CD8-positive, alpha-beta memory T cell (primary cell): ENCODE results near the gene TMEM131. TPM values are rescaled to one million over a fixed set of nuclear protein-coding genes. Genes with fewer than 3 reads are reported as not detected.

ENCODE experiments used
- CTCF ChIA-PET: fragments of 350-600 bp; sonication (Branson Sonifier 250); formaldehyde crosslinking; loops from one replicate; lab custom pipeline; 2021; ENCODE audit warnings: antibody characterized with exemption; lab: Charles Lee
- POLR2A ChIA-PET: fragments of 350-600 bp; sonication (Branson Sonifier 250); formaldehyde crosslinking; loops from one replicate; lab custom pipeline; 2021; ENCODE audit warnings: antibody characterized with exemption; lab: Charles Lee
- DNase-seq, 5 donors: peaks; one replicate each; pipeline versions ENCODE4 v3.0.0 to v3.0.0-alpha.2; 2020 to 2022; ENCODE audit warnings: mixed read lengths in 1 of 5
- H3K27ac ChIP-seq: one replicate; pipeline ENCODE4 v1.7.0; 2013; ENCODE audit warnings: low read depth, mild to moderate bottlenecking, low read length, moderate library complexity
- H3K27me3 ChIP-seq: 2 replicates; pipeline ENCODE4 v1.7.0; 2013; ENCODE audit warnings: low read length, mild to moderate bottlenecking; ENCODE audit not compliant: insufficient read depth, poor library complexity, severe bottlenecking
- H3K36me3 ChIP-seq: 2 replicates; pipeline ENCODE4 v1.7.0; 2013; ENCODE audit warnings: mild to moderate bottlenecking, low read length, moderate library complexity; ENCODE audit not compliant: insufficient read depth
- H3K4me1 ChIP-seq: 2 replicates; pipeline ENCODE4 v1.7.0; 2013; ENCODE audit warnings: mild to moderate bottlenecking, low read length, moderate library complexity; ENCODE audit not compliant: insufficient read depth
- H3K4me3 ChIP-seq: 2 replicates; pipeline ENCODE4 v1.7.0; 2013; ENCODE audit warnings: mild to moderate bottlenecking, low read length
- H3K9me3 ChIP-seq: 2 replicates; pipeline ENCODE4 v1.7.0; 2013; ENCODE audit warnings: mild to moderate bottlenecking, low read length
- H3K27ac Mint-ChIP-seq, 8 donors: one replicate each; pipeline ENCODE4 v1.8.0; 2020 to 2021; ENCODE audit warnings: mixed read lengths in 8 of 8, mild to moderate bottlenecking in 6 of 8, inconsistent platforms in 3 of 8, moderate library complexity in 3 of 8
- H3K27me3 Mint-ChIP-seq, 2 donors: one replicate each; pipeline ENCODE4 v1.8.0; 2020 to 2021; ENCODE audit warnings: mixed read lengths in 2 of 2, mild to moderate bottlenecking in 1 of 2, moderate library complexity in 1 of 2
- H3K36me3 Mint-ChIP-seq, 3 donors: one replicate each; pipeline ENCODE4 v1.8.0; 2020 to 2021; ENCODE audit warnings: mixed read lengths in 3 of 3, inconsistent platforms in 1 of 3, mild to moderate bottlenecking in 1 of 3
- H3K4me1 Mint-ChIP-seq, 3 donors: one replicate each; pipeline ENCODE4 v1.8.0; 2020 to 2021; ENCODE audit warnings: mixed read lengths in 3 of 3, inconsistent platforms in 1 of 3, mild to moderate bottlenecking in 1 of 3
- H3K4me3 Mint-ChIP-seq, 7 donors: one replicate each; pipeline ENCODE4 v1.8.0; 2020 to 2021; ENCODE audit warnings: mixed read lengths in 7 of 7, mild to moderate bottlenecking in 6 of 7, moderate library complexity in 4 of 7, inconsistent platforms in 2 of 7
- H3K9me3 Mint-ChIP-seq, 5 donors: one replicate each; pipeline ENCODE4 v1.8.0; 2020 to 2022; ENCODE audit warnings: mixed read lengths in 5 of 5, mild to moderate bottlenecking in 3 of 5, moderate library complexity in 2 of 5, inconsistent platforms in 1 of 5
- polyA plus RNA-seq: library from polyadenylated mRNA; unstranded; fragments of 300-500 nt; fragmentation: Illumina TruSeq; gene quantifications from one replicate; pipeline ENCODE4 v1.2.3, GENCODE V29; 2021
- total RNA-seq, 2 experiments: library from RNA; stranded (reverse); gene quantifications; one replicate each; pipeline ENCODE4 v1.2.3, GENCODE V29; 2021

TMEM131 gene
- total and polyA plus RNA-seq, 3 experiments from 2014 or later, result 14.4 to 35.4 (median 34.7) TPM

DNA sequence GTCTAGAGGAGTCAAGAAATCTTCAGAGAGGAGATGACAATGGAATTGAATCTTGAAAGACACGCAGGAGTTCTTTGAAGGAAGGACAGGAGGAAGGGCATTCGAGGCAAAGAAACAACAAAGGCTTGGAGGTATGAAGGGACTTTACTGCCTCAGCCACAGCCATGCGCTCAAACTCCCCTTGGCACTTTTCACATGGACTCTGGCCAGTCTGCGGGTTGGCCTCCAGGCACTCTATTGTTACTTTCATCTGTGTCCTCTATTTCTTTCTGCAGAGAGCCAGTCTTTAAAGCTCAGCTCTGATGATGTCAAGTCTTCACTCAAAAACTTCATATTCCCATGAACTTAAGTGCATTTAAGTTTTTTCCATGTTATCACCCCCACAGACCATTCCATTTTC, 186.9 kb downstream of the TMEM131 start:
- Histone ChIP-seq H3K27me3 (no peaks in the 10 kb centered on the region), H3K4me3 (no peak overlapping the region)

DNA sequence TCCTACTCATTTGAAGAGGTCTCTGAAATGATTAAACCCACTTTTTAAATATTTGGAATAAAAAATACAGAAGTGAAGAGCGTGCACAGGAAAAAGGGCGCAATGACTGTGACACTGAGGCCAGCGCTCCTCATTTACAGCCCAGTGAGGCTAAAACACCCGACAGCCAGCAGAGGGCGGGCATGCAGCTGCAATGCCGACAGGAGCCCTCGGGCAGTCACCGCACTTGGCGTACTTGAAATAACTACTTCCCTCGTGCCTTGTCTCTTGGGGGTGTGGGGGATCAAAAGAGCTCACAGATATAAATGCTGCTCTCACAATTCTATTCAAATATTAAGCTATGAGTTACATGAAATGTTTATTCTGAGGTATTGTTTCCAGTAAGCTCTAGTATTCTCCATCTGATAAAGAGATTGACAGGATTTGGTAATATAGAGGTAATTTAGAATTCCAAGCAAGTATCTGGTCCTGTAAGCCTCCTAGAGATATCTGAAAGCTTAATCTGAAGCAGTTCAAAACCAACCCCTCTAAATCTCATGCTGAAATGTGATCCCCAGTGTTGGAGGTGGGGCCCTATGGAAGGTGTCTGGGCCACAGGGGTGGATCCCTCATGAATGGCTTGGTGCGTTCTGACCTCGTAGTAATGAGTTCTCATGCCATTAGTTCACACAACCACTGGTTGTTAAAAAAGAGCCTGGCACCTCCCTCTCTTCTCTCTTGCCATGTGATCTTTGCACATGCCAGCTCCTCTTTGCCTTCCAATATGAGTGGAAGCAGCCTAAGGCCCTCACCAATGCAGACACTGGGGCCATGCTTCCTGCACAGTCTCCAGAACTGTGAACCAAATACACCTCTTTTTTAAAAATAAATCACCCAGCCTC, 188.8 kb downstream of the TMEM131 start:
- Mint-ChIP-seq H3K4me1 (peaks cover 0 to 2% (median 0%) of the 10 kb centered on the region in 3 donors), H3K4me3 (no peak overlapping the region), H3K27me3 (no peaks in the 10 kb centered on the region), H3K27ac (peak overlapping the region in 2 of 8 donors; percentile 15 to 54), H3K9me3 (no peaks in the 10 kb centered on the region), H3K36me3 (peaks cover 0 to 52% (median 4%) of the 10 kb centered on the region in 3 donors)
- Histone ChIP-seq H3K4me3 (no peak overlapping the region), H3K27me3 (no peaks in the 10 kb centered on the region), H3K27ac (no peak overlapping the region), H3K4me1 (no peaks in the 10 kb centered on the region), H3K9me3 (no peaks in the 10 kb centered on the region), H3K36me3 (peaks cover 31% of the 10 kb centered on the region)
- CTCF ChIA-PET, result interaction anchor here (0.9 to 1.4 kb wide), 13 partner anchors 9 to 582 kb away, joined by 3 to 13 read pairs (median 4); no protein-coding TSS in a partner anchor
- DNase-seq, result peak; percentile 52 to 83 (median 60)
- POLR2A ChIA-PET, result interaction anchor here (0.6 kb wide), 1 partner anchor 1031 kb away, joined by 3 read pairs; no protein-coding TSS in a partner anchor

More for the DNA sequence above, 186.9 kb downstream of the TMEM131 start:
- CTCF ChIA-PET, result interaction anchor here (1.9 kb wide), 1 partner anchor 576 kb away, joined by 7 read pairs; no protein-coding TSS in a partner anchor
- Mint-ChIP-seq H3K4me3 (no peak overlapping the region), H3K36me3 (peaks cover 0 to 51% (median 6%) of the 10 kb centered on the region in 3 donors), H3K9me3 (no peaks in the 10 kb centered on the region), H3K27ac (no peak overlapping the region), H3K4me1 (peaks cover 0 to 2% (median 0%) of the 10 kb centered on the region in 3 donors), H3K27me3 (no peaks in the 10 kb centered on the region)
- Histone ChIP-seq H3K4me1 (no peaks in the 10 kb centered on the region), H3K36me3 (peaks cover 37% of the 10 kb centered on the region), H3K27ac (no peak overlapping the region), H3K9me3 (no peaks in the 10 kb centered on the region)
- POLR2A ChIA-PET, result no interaction called here
- DNase-seq, result no peak

DNA sequence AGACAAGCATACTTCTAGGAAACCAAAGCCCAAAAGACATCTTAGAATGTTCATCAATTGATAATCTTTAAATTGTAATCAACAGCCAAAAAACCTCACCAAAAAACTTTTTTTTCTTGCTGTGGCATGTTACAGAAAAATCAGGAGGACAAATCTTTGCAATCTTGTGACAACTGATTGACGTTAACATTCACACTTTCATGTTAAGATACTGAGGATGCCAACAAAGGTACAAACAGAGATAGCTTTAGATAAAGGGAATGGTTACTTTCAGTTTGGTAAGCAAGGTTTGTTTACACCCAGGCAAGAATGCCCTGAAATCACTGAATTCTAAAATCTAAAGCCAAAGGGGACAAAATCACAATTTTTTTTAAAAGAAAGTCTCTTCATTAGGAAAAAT, 190.0 kb downstream of the TMEM131 start:
- peaks cover 19% of the 10 kb centered on the region for H3K36me3 ChIP-seq
- peaks cover 0 to 51% (median 8%) of the 10 kb centered on the region in 3 donors for H3K36me3 Mint-ChIP-seq
- no peaks in the 10 kb centered on the region for H3K27me3 Mint-ChIP-seq
- H3K4me1 ChIP-seq, result no peaks in the 10 kb centered on the region
- no peaks in the 10 kb centered on the region for H3K27me3 ChIP-seq
- ChIA-PET POLR2A (no interaction called here), CTCF (interaction anchor here (1.3 to 1.4 kb wide), 2 partner anchors 12 to 570 kb away, joined by 3 to 4 read pairs; no protein-coding TSS in a partner anchor)
- no peak overlapping the region for H3K4me3 ChIP-seq
- no peaks in the 10 kb centered on the region for H3K9me3 Mint-ChIP-seq
- H3K27ac ChIP-seq, result no peak overlapping the region
- H3K4me1 Mint-ChIP-seq, result peaks cover 0 to 2% (median 0%) of the 10 kb centered on the region in 3 donors
- no peak overlapping the region for H3K4me3 Mint-ChIP-seq
- DNase-seq, result no peak
- no peak overlapping the region for H3K27ac Mint-ChIP-seq
- no peaks in the 10 kb centered on the region for H3K9me3 ChIP-seq

DNA sequence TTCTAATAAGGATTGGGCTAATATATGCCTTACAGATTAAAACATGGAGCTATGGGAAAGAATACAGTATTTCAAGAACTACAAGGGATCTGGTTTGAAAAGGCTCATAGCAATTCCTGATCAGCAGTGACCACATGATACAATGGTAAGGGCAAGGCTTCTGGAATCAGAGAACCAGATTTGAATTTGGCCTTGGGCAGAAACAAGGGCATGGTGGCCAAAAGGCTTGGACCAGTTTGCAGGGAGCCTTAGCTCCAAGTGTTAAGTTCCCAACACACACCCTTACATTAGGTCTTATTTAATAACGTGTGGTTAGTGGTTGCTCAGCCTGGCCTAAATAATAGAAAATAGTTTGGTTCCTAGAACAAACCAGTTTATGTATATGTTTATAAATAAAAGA, 194.7 kb downstream of the TMEM131 start:
- DNase-seq, result no peak
- Mint-ChIP-seq H3K4me1 (no peaks in the 10 kb centered on the region), H3K9me3 (no peaks in the 10 kb centered on the region), H3K27me3 (no peaks in the 10 kb centered on the region), H3K4me3 (no peak overlapping the region), H3K27ac (no peak overlapping the region), H3K36me3 (peaks cover 0 to 83% (median 15%) of the 10 kb centered on the region in 3 donors)
- no peaks in the 10 kb centered on the region for H3K9me3 ChIP-seq
- no peaks in the 10 kb centered on the region for H3K4me1 ChIP-seq
- no peaks in the 10 kb centered on the region for H3K27me3 ChIP-seq
- H3K4me3 ChIP-seq, result no peak overlapping the region
- H3K27ac ChIP-seq, result no peak overlapping the region
- peaks cover 17% of the 10 kb centered on the region for H3K36me3 ChIP-seq
- ChIA-PET CTCF (interaction anchor here (0.5 kb wide), 1 partner anchor 81 kb away, joined by 3 read pairs; no protein-coding TSS in a partner anchor), POLR2A (no interaction called here)

DNA sequence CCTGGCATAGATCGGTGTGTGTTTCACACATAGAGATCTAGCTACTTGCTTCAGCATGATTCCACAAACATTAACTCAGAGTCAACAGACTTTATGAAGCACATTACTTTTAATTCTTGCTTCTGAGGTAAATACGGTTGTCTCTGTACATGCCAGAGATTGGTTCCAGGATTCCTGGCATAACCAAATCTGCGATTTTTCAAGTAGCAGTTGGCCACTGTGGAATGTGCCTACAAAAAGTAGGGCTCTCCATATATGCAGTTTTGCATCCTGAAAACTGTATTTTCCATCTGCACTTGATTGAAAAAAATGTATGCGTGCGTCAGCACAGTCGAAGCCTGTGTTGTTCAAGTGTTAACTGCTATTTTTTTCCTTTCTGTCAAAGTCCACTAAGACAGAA, 197.3 kb downstream of the TMEM131 start:
- H3K4me1 ChIP-seq, result no peaks in the 10 kb centered on the region
- H3K9me3 Mint-ChIP-seq, result no peaks in the 10 kb centered on the region
- no peak for DNase-seq
- no peaks in the 10 kb centered on the region for H3K27me3 ChIP-seq
- no peak overlapping the region for H3K4me3 Mint-ChIP-seq
- POLR2A ChIA-PET, result interaction anchor here (0.6 kb wide), 1 partner anchor 804 kb away, joined by 6 read pairs; no protein-coding TSS in a partner anchor
- CTCF ChIA-PET, result no interaction called here
- H3K4me3 ChIP-seq, result no peak overlapping the region
- peaks cover under 1 to 76% (median 13%) of the 10 kb centered on the region in 3 donors for H3K36me3 Mint-ChIP-seq
- no peaks in the 10 kb centered on the region for H3K4me1 Mint-ChIP-seq
- H3K36me3 ChIP-seq, result peaks cover 4% of the 10 kb centered on the region
- no peaks in the 10 kb centered on the region for H3K9me3 ChIP-seq
- no peak overlapping the region for H3K27ac ChIP-seq
- no peaks in the 10 kb centered on the region for H3K27me3 Mint-ChIP-seq
- H3K27ac Mint-ChIP-seq, result no peak overlapping the region

DNA sequence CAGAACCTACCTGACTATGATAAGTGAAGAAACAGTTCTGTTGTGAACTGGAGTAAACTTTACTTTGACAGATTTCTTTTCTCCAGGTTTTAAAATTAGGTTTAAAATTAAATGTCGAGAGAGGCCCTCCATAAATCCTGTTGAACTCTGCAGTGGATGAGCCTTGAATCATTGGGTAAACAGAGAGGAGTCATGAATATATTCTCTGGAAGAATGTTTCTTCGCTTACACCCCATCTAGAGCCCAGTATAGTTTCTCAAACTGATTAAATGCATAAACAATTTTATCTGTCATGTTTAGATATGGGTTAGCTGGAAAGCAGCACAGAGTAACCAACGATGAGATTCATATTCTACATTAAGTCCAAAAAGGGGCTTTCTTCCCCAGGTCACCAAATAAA, 198.4 kb downstream of the TMEM131 start:
- H3K27me3 ChIP-seq, result no peaks in the 10 kb centered on the region

DNA sequence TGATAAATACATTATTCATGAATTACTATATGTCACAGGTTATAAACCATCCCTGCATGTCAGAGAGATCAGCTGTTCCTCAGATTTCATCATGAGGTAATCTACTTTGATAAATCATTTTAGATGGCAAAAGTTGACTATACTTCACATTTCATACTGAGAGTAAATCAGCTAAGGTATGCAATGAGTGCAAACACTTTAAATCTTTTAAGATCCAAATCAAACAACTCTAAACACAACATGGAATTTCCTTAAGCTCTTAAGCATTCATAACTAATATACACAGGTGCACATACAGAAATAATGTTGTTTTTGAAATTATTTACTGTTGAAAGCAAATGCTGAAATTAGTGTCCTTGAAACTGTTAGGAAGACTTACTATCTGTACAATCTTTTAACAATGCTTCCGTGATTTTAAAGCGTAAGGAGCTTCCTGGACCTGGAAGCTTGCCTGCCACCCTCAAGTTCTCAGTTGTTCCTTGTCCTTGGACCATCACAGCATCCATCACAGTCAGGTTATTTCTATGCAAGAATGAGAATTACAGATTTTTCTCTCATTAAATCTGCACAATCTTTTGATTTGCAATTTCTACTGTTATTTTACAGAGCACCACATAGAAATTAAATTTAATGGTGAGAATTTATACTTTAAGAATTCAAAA, 199.2 kb downstream of the TMEM131 start:
- peak overlapping the region in 2 of 8 donors; percentile 9 to 17 for H3K27ac Mint-ChIP-seq
- H3K36me3 ChIP-seq, result no peaks in the 10 kb centered on the region
- no peaks in the 10 kb centered on the region for H3K27me3 Mint-ChIP-seq
- no peaks in the 10 kb centered on the region for H3K9me3 Mint-ChIP-seq
- POLR2A ChIA-PET, result no interaction called here
- CTCF ChIA-PET, result interaction anchor here (1.6 kb wide), 1 partner anchor 11 kb away, joined by 3 read pairs; no protein-coding TSS in a partner anchor
- H3K9me3 ChIP-seq, result no peaks in the 10 kb centered on the region
- H3K4me3 ChIP-seq, result no peak overlapping the region
- no peak for DNase-seq
- H3K4me1 Mint-ChIP-seq, result no peaks in the 10 kb centered on the region
- no peak overlapping the region for H3K4me3 Mint-ChIP-seq
- no peaks in the 10 kb centered on the region for H3K4me1 ChIP-seq
- no peak overlapping the region for H3K27ac ChIP-seq
- H3K36me3 Mint-ChIP-seq, result peaks cover 8 to 77% (median 12%) of the 10 kb centered on the region in 3 donors
- H3K27me3 ChIP-seq, result no peaks in the 10 kb centered on the region

More for the DNA sequence above, 198.4 kb downstream of the TMEM131 start:
- Mint-ChIP-seq H3K36me3 (peaks cover 8 to 77% (median 15%) of the 10 kb centered on the region in 3 donors), H3K9me3 (no peaks in the 10 kb centered on the region), H3K4me1 (no peaks in the 10 kb centered on the region), H3K4me3 (no peak overlapping the region), H3K27ac (no peak overlapping the region), H3K27me3 (no peaks in the 10 kb centered on the region)
- DNase-seq, result no peak
- H3K4me1 ChIP-seq, result no peaks in the 10 kb centered on the region
- ChIA-PET POLR2A (no interaction called here), CTCF (no interaction called here)
- H3K36me3 ChIP-seq, result no peaks in the 10 kb centered on the region
- no peak overlapping the region for H3K4me3 ChIP-seq
- no peak overlapping the region for H3K27ac ChIP-seq
- H3K9me3 ChIP-seq, result no peaks in the 10 kb centered on the region
